H9 (cell line): ENCODE measurements around the gene AFF1. TPM values are rescaled to one million over a fixed set of nuclear protein-coding genes. Genes with fewer than 3 reads are reported as not detected.

ENCODE experiments used
- DNase-seq: peaks from one replicate; pipeline ENCODE4 v3.0.0-alpha.2; 2017
- H2AFZ ChIP-seq: one replicate; pipeline ENCODE4 v1.6.1; 2013; ENCODE audit warnings: mild to moderate bottlenecking, low read length, control low read depth, moderate library complexity
- H2AK5ac ChIP-seq: 2 replicates; pipeline ENCODE4 v1.6.1; 2013; ENCODE audit warnings: low read length, control low read depth, mixed read lengths; ENCODE audit not compliant: insufficient read length
- H2BK120ac ChIP-seq: one replicate; pipeline ENCODE4 v1.6.1; 2013; ENCODE audit warnings: low read depth, mild to moderate bottlenecking, low read length, control low read depth, inconsistent platforms; ENCODE audit not compliant: poor library complexity, severe bottlenecking
- H2BK12ac ChIP-seq: 2 replicates; pipeline ENCODE4 v1.6.1; 2013; ENCODE audit warnings: low read length, control low read depth, mixed read lengths, low read depth; ENCODE audit not compliant: insufficient read length
- H2BK15ac ChIP-seq: 2 replicates; pipeline ENCODE4 v1.6.1; 2013; ENCODE audit warnings: low read depth, low read length, control low read depth
- H2BK20ac ChIP-seq: one replicate; pipeline ENCODE4 v1.6.1; 2013; ENCODE audit warnings: low read depth, mild to moderate bottlenecking, low read length, control low read depth, inconsistent platforms; ENCODE audit not compliant: poor library complexity, severe bottlenecking
- H2BK5ac ChIP-seq: 2 replicates; pipeline ENCODE4 v1.6.1; 2013; ENCODE audit warnings: low read length, control low read depth, mixed read lengths; ENCODE audit not compliant: insufficient read length
- H3K14ac ChIP-seq: 2 replicates; pipeline ENCODE4 v1.6.1; 2013; ENCODE audit warnings: low read length, control low read depth; ENCODE audit not compliant: insufficient read depth
- H3K18ac ChIP-seq: 2 replicates; pipeline ENCODE4 v1.6.1; 2013; ENCODE audit warnings: low read depth, mild to moderate bottlenecking, mixed read lengths, low read length, control low read depth; ENCODE audit not compliant: insufficient read length
- H3K23ac ChIP-seq: 2 replicates; pipeline ENCODE4 v1.6.1; 2013; ENCODE audit warnings: low read length, control low read depth, mixed read lengths, low read depth; ENCODE audit not compliant: insufficient read length
- H3K23me2 ChIP-seq: 2 replicates; pipeline ENCODE4 v1.6.1; 2013; ENCODE audit warnings: low read depth, mild to moderate bottlenecking, mixed read lengths, low read length, control low read depth; ENCODE audit not compliant: insufficient read length, poor library complexity, severe bottlenecking
- H3K27ac ChIP-seq: 2 replicates; pipeline ENCODE4 v1.5.1; 2013; ENCODE audit warnings: low read length, control low read depth, mixed read lengths, low read depth; ENCODE audit not compliant: insufficient read length
- H3K27me3 ChIP-seq: 2 replicates; pipeline ENCODE4 v1.6.1; 2013; ENCODE audit warnings: low read length, control low read depth, inconsistent platforms; ENCODE audit not compliant: insufficient read depth
- H3K4ac ChIP-seq: 2 replicates; pipeline ENCODE4 v1.6.1; 2013; ENCODE audit warnings: low read depth, mild to moderate bottlenecking, control low read depth, inconsistent platforms, low read length, moderate library complexity
- H3K4me1 ChIP-seq: 2 replicates; pipeline ENCODE4 v1.6.1; 2013; ENCODE audit warnings: low read length, control low read depth, inconsistent platforms; ENCODE audit not compliant: insufficient read depth
- H3K4me2 ChIP-seq: 2 replicates; pipeline ENCODE4 v1.6.1; 2013; ENCODE audit warnings: low read length, control low read depth, mixed read lengths; ENCODE audit not compliant: insufficient read length, insufficient read depth
- H3K56ac ChIP-seq: 2 replicates; pipeline ENCODE4 v1.6.1; 2013; ENCODE audit warnings: low read depth, mild to moderate bottlenecking, mixed read lengths, low read length, control low read depth; ENCODE audit not compliant: insufficient read length
- H3K79me1 ChIP-seq: 2 replicates; pipeline ENCODE4 v1.6.1; 2013; ENCODE audit warnings: low read depth, mild to moderate bottlenecking, moderate library complexity, low read length, control low read depth, inconsistent platforms; ENCODE audit not compliant: insufficient read depth, poor library complexity, severe bottlenecking
- H3K79me2 ChIP-seq: 2 replicates; pipeline ENCODE4 v1.6.1; 2013; ENCODE audit warnings: low read length, control low read depth, inconsistent platforms; ENCODE audit not compliant: insufficient read depth
- H3K9ac ChIP-seq: 2 replicates; pipeline ENCODE4 v1.6.1; 2013; ENCODE audit warnings: low read length, control low read depth, mixed read lengths; ENCODE audit not compliant: insufficient read length; ENCODE audit errors: extremely low read depth
- H3K9me3 ChIP-seq: one replicate; pipeline ENCODE4 v1.6.1; 2013; ENCODE audit warnings: low read depth, low read length, inconsistent platforms; ENCODE audit not compliant: control insufficient read depth
- H3T11ph ChIP-seq: one replicate; pipeline ENCODE4 v1.6.1; 2013; ENCODE audit warnings: mild to moderate bottlenecking, low read length, control low read depth, inconsistent platforms
- H4K20me1 ChIP-seq: one replicate; pipeline ENCODE4 v1.6.1; 2013; ENCODE audit not compliant: control insufficient read depth, insufficient read length, insufficient read depth
- H4K5ac ChIP-seq: 2 replicates; pipeline ENCODE4 v1.6.1; 2013; ENCODE audit warnings: low read depth, mild to moderate bottlenecking, mixed read lengths, low read length, control low read depth; ENCODE audit not compliant: insufficient read length
- H4K8ac ChIP-seq: replicated peaks from 2 replicates; pipeline ENCODE4 v1.6.1; 2013; ENCODE audit warnings: low read length, control low read depth, mixed read lengths, low read depth; ENCODE audit not compliant: insufficient read length
- H4K91ac ChIP-seq: 2 replicates; pipeline ENCODE4 v1.6.1; 2013; ENCODE audit warnings: low read depth, mild to moderate bottlenecking, moderate library complexity, mixed read lengths, low read length, control low read depth; ENCODE audit not compliant: insufficient read length
- H3K27ac Mint-ChIP-seq, 3 experiments: 2 replicates in 2 of 3; 3 replicates in 1 of 3; pipeline ENCODE4 v1.8.0; 2020 to 2021; ENCODE audit warnings: mixed read lengths in 3 of 3, mild to moderate bottlenecking in 1 of 3, moderate library complexity in 1 of 3
- H3K27me3 Mint-ChIP-seq: 2 replicates; pipeline ENCODE4 v1.8.0; 2021; ENCODE audit warnings: low read depth, mild to moderate bottlenecking, moderate library complexity, mixed read lengths
- H3K36me3 Mint-ChIP-seq, 3 experiments: 2 replicates in 2 of 3; 3 replicates in 1 of 3; pipeline ENCODE4 v1.8.0; 2020 to 2021; ENCODE audit warnings: low read depth in 3 of 3, mixed read lengths in 3 of 3; ENCODE audit not compliant: insufficient read depth in 1 of 3
- H3K4me1 Mint-ChIP-seq, 2 experiments: 2 replicates each; pipeline ENCODE4 v1.8.0; 2020; ENCODE audit warnings: mixed read lengths in 2 of 2
- H3K4me3 Mint-ChIP-seq, 2 experiments: 2 replicates in 1 of 2; 3 replicates in 1 of 2; pipeline ENCODE4 v1.8.0; 2020 to 2021; ENCODE audit warnings: mild to moderate bottlenecking in 2 of 2, mixed read lengths in 2 of 2, moderate library complexity in 1 of 2
- H3K9me3 Mint-ChIP-seq, 2 experiments: 2 replicates in 1 of 2; 3 replicates in 1 of 2; pipeline ENCODE4 v1.8.0; 2020; ENCODE audit warnings: mild to moderate bottlenecking in 2 of 2, mixed read lengths in 2 of 2, moderate library complexity in 1 of 2
- total RNA-seq: library from RNA; stranded (reverse); gene quantifications from 2 replicates; pipeline ENCODE4 v1.2.1, GENCODE V29; 2021
- TF ChIP-seq, protein P1 (sequence below): fragments of 200-600 bp; sonication (generic); conservative IDR thresholded peaks from 3 replicates; pipeline ENCODE4 v1.8.0; 2021; ENCODE audit warnings: antibody characterized with exemption, mild to moderate bottlenecking

The AFF1 gene
- total RNA-seq, 1 experiment from 2014 or later, result 74.5 TPM

DNA sequence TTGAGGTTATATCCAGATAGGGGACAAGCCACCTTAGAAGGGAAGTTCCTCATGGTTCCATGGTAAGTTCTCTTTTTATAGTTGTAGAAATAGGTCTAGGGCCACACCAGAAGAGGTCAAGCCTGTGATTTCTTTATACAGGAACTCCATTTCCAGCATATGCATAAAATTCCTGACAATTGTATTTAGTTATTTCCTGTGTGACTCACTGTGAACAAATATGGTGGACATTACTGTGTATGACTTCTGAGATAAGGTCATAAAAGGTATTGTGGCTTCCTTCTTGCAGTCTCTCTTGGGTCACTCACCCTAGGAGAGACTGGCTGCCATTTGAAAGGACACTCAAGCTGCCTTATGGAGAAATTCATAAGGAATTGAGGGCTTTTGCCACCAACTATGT, 40.4 kb upstream of the AFF1 start:
- Histone ChIP-seq H3K4me1 (no peaks in the 10 kb centered on the region; the same call in 1 of the 2 replicates), H2BK5ac (no peak overlapping the region), H3K14ac (no peak overlapping the region), H3K79me2 (no peaks in the 10 kb centered on the region), H3K27ac (no peak overlapping the region), H4K5ac (no peak overlapping the region), H4K8ac (no peak overlapping the region), H3K23ac (no peak overlapping the region), H3K4me2 (no peak overlapping the region), H4K91ac (no peak overlapping the region), H2AK5ac (no peak overlapping the region), H3K79me1 (no peaks in the 10 kb centered on the region), H2BK12ac (no peak overlapping the region), H3K56ac (no peak overlapping the region), H2AFZ (no peak overlapping the region), H3T11ph (no peak overlapping the region), H2BK15ac (no peak overlapping the region), H3K9ac (no peak overlapping the region), H4K20me1 (no peaks in the 10 kb centered on the region), H3K18ac (no peak overlapping the region), H3K23me2 (peaks cover 5% of the 10 kb centered on the region), H2BK20ac (no peak overlapping the region), H3K9me3 (no peaks in the 10 kb centered on the region), H3K4ac (no peak overlapping the region), H2BK120ac (no peak overlapping the region), H3K27me3 (no peaks in the 10 kb centered on the region)
- DNase-seq, result no peak
- Mint-ChIP-seq H3K27ac (no peak overlapping the region), H3K4me1 (peaks cover 18 to 19% of the 10 kb centered on the region in 2 experiments), H3K36me3 (peaks cover 0 to 5% (median 0%) of the 10 kb centered on the region in 3 experiments; a peak in 1 of 7 replicates), H3K27me3 (peaks cover 15% of the 10 kb centered on the region), H3K4me3 (no peak overlapping the region), H3K9me3 (no peaks in the 10 kb centered on the region)
- TF ChIP-seq, protein P1, sequence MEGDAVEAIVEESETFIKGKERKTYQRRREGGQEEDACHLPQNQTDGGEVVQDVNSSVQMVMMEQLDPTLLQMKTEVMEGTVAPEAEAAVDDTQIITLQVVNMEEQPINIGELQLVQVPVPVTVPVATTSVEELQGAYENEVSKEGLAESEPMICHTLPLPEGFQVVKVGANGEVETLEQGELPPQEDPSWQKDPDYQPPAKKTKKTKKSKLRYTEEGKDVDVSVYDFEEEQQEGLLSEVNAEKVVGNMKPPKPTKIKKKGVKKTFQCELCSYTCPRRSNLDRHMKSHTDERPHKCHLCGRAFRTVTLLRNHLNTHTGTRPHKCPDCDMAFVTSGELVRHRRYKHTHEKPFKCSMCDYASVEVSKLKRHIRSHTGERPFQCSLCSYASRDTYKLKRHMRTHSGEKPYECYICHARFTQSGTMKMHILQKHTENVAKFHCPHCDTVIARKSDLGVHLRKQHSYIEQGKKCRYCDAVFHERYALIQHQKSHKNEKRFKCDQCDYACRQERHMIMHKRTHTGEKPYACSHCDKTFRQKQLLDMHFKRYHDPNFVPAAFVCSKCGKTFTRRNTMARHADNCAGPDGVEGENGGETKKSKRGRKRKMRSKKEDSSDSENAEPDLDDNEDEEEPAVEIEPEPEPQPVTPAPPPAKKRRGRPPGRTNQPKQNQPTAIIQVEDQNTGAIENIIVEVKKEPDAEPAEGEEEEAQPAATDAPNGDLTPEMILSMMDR, result no peak
